GM15510 (cell line): ENCODE measurements around the gene OBI1.

Source experiments
- POLR2A ChIP-seq: IDR thresholded peaks from 3 replicates; pipeline ENCODE4 v1.6.1; 2011; ENCODE audit warnings: borderline replicate concordance; ENCODE audit not compliant: insufficient read length; ENCODE audit errors: extremely low read depth

The OBI1 gene

GRCh38 chr13:78657699-78658629 lies 991 bp downstream of the OBI1 start:
- no peak for TF ChIP-seq POLR2A

- no peak for TF ChIP-seq POLR2A
These were observed 3.0 kb downstream of the OBI1 start for GRCh38 chr13:78655906-78656305.

- TF ChIP-seq POLR2A: no peak
These were observed 3.9 kb downstream of the OBI1 start for GRCh38 chr13:78655007-78655406.

- TF ChIP-seq POLR2A: no peak
These were observed 6.3 kb downstream of the OBI1 start for GRCh38 chr13:78652651-78653050.

GRCh38 chr13:78650717-78651083 lies 8.3 kb downstream of the OBI1 start:
- TF ChIP-seq POLR2A: no peak

GRCh38 chr13:78649997-78650716 lies 8.8 kb downstream of the OBI1 start:
- TF ChIP-seq POLR2A: no peak

GRCh38 chr13:78638216-78638615 lies 20.7 kb downstream of the OBI1 start:
- no peak for TF ChIP-seq POLR2A

GRCh38 chr13:78636495-78636894 lies 22.5 kb downstream of the OBI1 start:
- no peak for TF ChIP-seq POLR2A

GRCh38 chr13:78632996-78633395 lies 26.0 kb downstream of the OBI1 start:
- TF ChIP-seq POLR2A: no peak

- TF ChIP-seq POLR2A: no peak
These were observed 27.9 kb downstream of the OBI1 start for GRCh38 chr13:78631077-78631476.

GRCh38 chr13:78630511-78630910 lies 28.4 kb downstream of the OBI1 start:
- TF ChIP-seq POLR2A: no peak

- no peak for TF ChIP-seq POLR2A
These were observed 33.6 kb downstream of the OBI1 start for GRCh38 chr13:78625384-78625783.

GRCh38 chr13:78623132-78623531 lies 35.8 kb downstream of the OBI1 start:
- no peak for TF ChIP-seq POLR2A

GRCh38 chr13:78620936-78621470 lies 38.0 kb downstream of the OBI1 start:
- no peak for TF ChIP-seq POLR2A

- TF ChIP-seq POLR2A: no peak
These were observed 40.5 kb downstream of the OBI1 start for GRCh38 chr13:78618411-78618810.
